GM19397 (cell line): Measurements from ENCODE around the gene ZSWIM8.

Experiments used
- ATAC-seq: cut with Tn5 transposase; IDR thresholded peaks from one replicate; pipeline ENCODE4 v1.9.1; 2021; ENCODE audit warnings: mild to moderate bottlenecking, moderate library complexity; ENCODE audit not compliant: unreplicated experiment

The ZSWIM8 gene

DNA sequence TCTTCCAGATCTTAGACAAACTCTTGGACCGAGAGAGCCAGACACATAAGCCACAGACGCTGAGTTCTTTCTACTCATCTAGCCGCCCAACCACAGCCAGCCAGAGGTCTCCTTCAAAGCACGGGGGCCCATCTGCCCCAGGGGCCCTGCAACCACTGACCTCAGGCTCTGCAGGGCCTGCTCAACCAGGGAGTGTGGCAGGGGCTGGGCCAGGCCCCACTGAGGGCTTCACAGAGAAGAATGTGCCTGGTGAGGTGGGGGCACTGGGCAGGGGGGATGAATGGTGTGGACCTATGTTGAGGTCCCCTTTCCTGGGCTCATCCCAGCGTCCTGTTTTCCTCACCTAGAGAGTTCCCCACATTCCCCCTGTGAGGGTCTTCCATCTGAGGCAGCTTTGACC lies 11.4 kb downstream of the ZSWIM8 start:
- no peak for ATAC-seq

DNA sequence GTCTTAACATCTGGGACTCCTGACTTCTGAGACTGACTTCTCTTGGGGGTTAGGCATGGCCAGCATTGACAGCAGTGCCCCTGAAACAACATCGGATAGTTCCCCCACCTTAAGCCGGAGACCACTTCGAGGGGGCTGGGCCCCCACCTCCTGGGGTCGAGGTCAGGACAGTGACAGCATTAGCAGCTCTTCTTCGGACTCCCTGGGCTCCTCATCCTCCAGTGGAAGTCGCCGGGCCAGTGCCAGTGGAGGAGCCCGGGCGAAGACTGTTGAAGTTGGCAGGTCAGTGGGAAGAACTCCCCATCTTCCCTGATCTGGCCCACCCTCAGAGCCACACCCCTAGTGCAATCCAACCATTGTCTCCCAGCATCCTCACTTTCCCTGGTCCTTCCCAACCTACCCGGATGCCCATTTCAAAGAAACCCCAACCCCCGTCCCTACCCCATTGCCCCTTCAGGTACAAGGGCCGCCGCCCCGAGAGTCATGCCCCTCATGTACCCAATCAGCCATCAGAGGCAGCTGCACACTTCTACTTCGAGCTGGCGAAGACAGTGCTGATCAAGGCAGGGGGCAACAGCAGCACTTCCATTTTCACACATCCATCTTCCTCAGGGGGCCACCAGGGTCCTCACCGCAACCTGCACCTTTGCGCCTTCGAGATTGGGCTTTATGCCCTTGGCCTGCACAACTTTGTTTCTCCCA lies 12.1 kb downstream of the ZSWIM8 start:
- no peak for ATAC-seq

DNA sequence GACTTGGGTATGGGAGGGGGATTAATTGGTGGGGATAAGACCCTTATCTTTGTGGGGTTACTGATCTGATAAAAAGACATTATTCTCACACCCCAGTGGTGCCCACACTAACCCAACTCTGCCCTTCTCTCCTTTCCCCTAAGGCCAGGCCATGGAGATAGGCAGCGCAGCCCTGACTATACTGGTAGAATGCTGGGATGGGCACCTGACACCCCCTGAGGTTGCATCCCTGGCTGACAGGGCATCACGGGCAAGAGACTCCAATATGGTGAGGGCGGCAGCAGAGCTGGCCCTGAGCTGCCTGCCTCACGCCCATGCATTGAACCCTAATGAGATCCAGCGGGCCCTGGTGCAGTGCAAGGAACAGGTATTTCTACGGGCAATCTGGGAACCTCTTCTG lies 12.7 kb downstream of the ZSWIM8 start:
- no peak for ATAC-seq

DNA sequence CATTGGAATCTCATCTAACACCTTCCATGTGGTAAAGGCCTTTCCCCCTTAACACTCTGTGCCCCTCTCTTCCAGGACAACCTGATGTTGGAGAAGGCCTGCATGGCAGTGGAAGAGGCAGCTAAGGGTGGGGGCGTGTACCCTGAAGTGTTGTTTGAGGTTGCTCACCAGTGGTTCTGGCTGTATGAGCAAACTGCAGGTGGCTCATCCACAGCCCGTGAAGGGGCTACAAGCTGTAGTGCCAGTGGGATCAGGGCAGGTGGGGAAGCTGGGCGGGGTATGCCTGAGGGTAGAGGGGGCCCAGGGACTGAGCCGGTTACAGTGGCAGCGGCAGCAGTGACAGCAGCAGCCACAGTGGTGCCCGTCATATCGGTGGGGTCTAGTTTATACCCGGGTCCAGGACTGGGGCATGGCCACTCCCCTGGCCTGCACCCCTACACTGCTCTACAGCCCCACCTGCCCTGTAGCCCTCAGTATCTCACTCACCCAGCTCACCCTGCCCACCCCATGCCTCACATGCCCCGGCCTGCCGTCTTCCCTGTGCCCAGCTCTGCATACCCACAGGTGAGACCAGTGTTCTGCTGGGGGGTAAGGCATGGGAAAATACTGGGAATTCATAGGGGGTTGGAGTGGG lies 13.6 kb downstream of the ZSWIM8 start:
- no peak for ATAC-seq

DNA sequence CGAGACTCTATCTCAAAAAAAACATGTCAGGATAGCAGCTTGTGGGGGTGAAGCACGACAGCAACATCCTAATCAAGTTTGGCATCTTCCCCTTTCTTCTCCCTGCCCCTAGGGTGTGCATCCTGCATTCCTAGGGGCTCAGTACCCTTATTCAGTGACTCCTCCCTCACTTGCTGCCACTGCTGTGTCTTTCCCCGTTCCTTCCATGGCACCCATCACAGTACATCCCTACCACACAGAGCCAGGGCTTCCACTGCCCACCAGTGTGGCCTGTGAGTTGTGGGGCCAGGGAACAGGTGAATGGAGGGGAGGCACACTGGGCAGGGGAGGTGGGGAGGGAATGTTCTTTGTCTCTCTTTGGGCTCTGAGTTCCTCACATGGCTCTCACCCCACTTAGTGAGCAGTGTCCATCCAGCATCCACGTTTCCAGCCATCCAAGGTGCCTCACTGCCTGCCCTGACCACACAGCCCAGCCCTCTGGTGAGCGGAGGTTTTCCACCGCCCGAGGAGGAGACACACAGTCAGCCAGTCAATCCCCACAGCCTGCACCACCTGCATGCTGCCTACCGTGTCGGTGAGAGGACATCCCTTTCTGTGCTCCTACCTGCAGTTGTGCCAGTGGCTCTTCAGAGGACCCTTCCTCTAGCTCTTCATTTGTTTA lies 14.6 kb downstream of the ZSWIM8 start:
- ATAC-seq: no peak

DNA sequence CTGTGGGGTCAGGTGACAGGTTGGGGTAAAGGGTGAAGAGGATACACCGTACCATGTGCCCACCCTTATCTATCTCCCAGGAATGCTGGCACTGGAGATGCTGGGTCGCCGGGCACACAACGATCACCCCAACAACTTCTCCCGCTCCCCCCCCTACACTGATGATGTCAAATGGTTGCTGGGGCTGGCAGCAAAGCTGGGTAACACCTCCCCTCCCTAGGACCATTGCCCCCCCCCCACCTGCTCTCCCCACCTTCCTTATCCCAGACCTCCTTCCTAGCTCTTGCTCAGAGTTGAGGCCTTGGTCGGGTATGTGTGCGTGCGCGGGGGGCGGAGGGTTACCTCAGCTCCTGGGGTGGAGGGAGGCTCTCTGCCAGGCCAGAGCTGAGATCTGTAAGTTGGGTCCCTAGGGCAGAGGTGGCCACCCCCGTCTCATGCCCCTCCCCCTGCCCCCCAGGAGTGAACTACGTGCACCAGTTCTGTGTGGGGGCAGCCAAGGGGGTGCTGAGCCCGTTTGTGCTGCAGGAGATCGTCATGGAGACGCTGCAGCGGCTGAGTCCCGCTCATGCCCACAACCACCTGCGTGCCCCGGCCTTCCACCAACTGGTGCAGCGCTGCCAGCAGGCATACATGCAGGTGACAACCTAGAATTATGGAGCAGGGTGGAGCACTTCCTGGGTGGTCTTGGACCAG lies 15.3 kb downstream of the ZSWIM8 start:
- ATAC-seq: no peak

DNA sequence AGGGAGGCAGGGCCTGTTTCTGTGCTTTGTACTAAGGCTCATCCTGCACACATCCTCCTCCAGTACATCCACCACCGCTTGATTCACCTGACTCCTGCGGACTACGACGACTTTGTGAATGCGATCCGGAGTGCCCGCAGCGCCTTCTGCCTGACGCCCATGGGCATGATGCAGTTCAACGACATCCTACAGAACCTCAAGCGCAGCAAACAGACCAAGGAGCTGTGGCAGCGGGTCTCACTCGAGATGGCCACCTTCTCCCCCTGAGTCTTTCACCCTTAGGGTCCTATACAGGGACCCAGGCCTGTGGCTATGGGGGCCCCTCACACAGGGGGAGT lies 15.8 kb downstream of the ZSWIM8 start:
- ATAC-seq: no peak

DNA sequence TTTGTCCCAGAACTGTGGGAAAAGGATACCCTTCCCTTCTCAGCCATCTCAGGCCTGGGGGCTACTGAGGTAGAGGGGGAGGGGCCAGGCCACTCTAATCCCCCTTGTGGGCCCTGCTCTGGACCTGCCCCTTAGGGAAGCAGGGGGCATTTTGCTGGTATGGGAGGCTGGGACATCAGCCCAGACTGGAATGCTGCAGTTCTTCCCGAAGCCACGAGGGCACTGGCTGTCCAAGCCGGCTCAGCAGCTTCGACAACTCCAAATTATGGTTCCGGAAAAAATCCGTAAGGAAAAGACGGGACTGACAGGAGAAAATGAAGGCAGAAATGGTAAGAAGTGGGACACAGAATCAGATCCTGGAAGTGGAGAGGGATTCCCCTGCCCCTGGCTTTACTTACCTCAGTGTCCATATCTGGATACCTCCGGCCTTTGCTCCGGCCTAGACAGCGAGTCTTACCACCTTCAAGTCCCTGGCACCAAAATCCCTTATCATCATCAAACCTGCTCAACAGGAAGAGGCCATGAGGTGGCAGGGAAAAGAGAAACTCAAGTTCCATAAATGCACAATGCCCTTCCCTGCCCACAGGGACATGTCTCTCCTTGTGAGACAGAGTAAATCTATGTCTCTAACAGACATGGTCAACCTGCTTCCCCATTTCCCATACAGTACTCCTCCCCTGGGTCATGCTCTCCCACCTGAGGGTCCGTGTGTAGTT lies 17.0 kb downstream of the ZSWIM8 start:
- no peak for ATAC-seq

DNA sequence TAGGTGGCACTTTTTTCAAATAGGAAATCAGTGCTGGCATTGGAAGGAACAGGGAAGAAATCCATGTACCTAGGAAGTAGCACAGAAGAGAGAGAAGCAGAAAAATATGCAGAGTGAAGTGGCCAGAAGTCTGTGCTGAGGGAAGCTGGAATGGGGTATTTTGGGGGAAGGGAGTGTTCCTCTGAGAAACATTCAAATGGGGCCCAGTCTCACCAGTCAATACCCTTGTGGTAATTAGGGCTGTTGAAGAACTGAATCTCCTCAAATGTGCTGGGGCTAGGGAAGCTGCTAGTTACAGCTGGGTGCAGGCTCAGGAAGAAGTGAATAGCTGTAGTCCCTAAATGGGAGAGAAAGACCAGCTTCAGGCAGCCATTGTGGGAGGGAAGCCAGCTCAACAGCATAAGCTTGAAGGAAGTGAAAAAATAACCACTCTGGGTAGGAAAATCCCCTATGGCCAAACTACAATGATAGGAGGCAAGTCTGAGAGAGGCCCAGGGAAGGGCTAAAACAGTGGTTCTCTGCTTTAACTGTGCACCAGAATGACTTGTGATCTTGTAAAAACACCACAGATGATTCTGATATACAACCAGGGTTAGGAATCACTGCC lies 18.4 kb downstream of the ZSWIM8 start:
- peak; percentile 62 for ATAC-seq

DNA sequence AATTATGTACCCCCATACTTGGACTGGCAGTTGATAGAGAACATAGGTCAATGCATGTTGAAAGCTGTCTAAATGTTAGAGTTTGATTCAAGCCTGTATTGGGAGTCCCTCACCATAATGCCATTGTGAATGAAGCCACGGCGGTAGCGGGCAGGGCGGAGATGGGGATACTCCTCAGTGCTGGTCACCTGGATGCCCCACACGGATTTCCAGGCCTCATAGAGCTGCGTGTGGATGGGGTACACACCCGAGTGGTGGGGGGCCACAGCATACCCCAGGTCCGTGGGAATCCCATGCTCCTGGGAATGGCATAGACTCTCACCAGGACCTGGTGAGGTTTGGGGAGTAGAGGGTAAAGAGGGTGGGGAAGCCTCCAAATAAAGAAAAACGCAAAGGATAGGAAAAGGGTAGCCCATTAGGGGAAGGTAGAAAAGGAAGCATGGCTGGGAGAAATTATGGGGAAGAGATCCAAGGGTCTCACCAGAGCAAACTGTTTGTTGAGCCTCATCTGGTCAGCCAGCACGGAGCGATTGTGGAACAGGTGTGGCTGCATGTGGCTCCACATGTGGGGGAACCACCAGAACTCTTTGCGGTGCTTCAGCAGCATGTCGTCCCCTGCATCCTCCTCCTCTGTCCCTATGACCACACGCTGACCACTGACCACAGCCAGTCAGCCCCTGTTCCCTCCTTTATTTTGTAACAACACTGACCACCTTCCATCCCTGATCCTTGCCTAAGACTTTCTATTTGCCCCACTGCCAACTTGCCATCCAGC lies 21.0 kb downstream of the ZSWIM8 start:
- no peak for ATAC-seq

DNA sequence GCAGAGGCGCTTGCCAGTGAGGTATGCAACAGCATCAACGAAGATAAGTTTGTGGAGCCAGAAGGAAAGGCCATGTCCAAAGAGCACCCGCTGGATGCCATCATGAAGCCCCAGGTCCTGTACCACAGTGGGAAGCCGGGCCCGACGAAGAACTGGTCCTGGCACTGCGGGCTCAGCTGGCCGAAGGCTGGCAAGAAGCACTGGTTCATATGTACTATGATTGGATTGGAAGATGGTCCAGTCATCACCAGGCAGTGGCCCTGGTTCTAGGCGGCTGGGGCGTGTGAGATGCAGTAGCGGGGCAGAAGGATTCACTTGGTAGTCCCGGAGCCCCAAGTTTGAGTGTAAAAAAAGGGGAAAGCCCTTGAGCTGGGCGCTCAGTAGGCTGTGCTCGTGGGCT lies 22.1 kb downstream of the ZSWIM8 start:
- no peak for ATAC-seq

DNA sequence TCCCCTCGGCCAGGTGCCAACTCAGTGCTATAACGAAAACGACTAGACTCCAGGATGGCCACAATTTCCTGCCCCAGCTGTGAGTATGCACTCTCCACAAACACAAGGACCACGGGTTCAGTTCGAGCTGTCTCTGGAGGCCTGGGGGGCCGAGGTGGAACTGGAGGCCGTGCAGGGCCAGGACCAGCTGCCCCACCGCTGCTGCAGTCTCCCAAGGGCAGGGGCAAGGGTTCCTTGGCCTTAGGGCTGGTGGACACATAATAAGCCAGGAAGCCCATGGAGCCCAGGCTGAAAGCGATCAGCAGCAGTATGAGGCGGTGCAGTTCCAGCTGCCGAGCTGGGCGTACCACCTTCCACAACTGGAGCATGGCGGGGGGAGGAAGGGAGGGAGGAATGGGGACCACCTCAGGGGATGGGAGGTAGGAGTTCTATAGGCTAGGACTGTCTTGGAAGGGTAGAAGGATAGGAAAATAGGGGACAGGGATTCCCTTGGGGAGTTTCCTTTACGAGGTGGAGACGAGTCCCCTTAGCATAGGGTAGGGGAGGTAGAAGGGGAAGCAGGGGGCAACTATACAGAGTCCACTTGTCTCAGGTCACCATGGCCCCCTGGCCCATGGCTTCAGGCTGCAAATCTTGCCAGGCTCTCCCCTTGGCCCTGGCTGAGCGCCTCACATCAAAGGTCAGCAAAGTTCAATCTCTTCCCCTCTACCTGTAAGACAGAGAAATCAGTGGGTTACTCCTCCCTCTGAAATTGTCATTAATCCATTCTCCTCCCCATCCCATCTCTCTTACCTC lies 22.8 kb downstream of the ZSWIM8 start:
- ATAC-seq: no peak

DNA sequence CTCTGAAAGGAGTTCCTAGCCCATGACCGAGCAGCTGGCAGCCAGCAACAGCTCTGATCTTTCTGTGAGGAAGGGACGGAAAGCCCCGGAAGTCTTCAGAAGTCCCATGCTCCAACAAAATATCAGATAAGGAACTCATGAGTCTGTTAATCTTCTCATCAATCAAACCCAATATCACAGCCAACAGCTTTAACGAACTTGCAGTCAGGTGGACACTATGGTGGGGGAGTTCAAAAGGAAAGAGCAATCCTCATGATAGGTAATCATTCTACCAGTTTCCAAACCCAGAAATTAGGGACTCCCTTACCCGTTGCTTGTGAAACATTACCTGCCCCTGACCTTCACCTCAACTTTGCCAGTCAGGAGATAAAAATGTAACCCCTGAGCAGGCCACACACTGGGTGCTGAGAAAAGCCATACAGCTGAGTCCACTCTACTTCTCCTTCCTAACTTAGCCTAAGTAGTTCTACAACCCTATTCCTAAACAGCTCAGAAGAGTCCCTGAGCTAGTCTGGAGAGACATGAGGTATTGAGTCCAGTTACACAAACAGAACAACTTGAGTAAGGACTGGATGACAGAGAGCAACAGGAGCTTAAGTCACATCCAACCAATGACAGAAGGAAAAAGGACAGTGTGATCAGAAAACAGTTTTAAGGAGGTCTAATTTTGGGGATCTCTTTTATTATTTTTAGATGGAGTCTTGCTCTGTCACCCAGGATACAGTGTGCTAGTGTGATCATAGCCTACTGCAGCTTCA lies 23.8 kb downstream of the ZSWIM8 start:
- no peak for ATAC-seq

DNA sequence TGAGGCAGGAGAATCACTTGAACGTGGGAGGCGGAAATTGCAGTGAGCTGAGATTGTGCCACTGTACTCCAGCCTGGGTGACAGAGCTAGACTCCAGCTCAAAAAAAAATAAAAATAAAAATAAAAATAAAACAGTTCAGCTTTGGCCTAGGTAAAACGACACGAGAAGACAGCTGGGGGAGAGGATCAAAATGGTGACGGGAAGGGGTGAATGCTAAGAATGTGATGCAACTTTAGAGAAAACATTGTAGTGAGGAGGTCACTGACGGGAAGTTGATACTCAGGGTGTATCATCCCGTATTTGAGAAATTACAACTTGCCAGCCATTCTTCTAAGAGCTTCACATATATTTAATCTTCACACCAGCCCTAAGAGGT lies 24.9 kb downstream of the ZSWIM8 start:
- ATAC-seq: no peak

DNA sequence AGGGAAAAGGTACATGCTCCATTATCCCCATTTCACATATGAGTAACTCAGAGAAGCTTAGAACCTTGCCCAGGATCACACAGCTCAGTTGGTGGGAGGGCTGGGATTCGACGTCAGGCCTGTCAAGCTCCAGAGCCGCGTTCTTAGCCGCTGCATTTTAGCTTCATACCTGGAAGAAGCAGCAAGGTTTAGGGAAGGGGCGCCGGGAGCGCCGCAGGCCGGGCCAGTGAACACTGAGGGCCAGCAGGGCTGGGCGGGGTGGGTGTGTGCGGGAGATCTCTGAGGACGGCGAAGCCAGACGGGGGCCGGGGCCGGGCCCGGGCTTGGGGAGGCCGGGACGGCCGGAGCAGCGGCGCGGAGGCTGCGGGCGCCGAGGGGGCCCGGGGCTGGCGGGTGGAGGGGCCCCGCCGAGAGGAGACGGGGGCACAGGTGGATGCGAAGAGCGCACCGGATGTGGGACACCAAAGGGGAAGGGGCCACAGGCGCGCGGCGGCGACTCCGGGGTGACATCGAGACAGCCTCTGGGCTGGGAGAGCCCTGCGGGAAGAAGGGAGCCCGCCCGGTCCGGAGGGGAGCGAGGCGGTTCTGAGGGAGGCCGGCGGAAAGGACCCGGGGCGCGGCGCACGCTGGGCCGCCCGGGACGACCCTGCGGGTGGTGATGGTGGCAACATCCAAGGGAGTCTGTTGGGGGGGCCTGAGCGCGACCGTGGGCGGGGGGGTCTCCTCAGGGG lies 25.5 kb downstream of the ZSWIM8 start:
- peak; percentile 26 for ATAC-seq

DNA sequence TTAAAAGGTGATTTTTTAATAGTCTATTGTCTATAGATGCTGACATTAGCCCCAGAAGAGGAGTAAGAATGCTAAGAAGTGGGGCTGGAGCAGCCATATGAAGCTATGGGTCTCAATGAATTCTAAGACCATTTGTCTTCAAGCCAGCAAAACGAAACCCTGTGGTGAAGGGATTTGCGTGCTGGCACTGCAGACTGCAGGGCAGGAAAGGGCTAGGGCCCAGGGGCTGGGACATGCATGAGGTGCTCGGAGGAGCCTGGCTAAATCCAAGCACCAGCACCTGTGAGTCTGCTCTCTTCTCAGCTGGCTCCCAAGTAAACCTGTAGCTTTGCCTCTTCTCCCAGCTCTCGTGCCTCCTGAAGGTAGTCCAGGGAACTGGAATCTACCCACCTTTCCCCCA lies 27.3 kb downstream of the ZSWIM8 start:
- ATAC-seq: no peak

DNA sequence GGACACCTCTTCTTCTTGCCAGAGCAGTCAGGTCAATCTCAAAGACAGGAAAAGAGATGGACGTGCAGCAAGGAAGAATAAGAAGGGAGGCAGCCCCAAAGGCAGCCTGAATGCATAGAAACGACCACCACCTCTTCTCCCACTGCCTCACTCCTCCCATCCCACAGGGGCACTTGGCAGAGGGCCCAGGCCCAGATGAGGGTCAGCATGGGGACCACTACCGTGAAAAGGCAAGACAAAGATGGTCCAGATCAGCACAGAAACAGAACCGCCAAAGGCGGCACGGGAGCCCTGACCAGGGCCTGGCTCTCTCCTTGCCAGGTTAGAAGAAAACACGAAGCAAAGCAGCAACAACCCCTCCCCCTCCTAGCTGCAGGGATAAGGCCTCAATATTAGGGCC lies 27.9 kb downstream of the ZSWIM8 start:
- no peak for ATAC-seq
